ENCODE data around the gene TRMT1.

TRMT1 gene

GRCh38 chr19:13093407-13094105 is 23.0 kb downstream of the TRMT1 start:
- POLR2A ChIA-PET = interaction anchor here (1.0 to 1.3 kb wide), 2 partner anchors 11 to 116 kb away, joined by 3 read pairs; no protein-coding TSS in a partner anchor
- peak; percentile 88 for DNase-seq (ENCODE audit: extremely low spot score)
- TF ChIP-seq NFRKB (IDR thresholded peaks at IDR 0.05) (no peak), FOXM1 (IDR thresholded peaks at IDR 0.05; ENCODE audit: borderline replicate concordance) (no peak), L3MBTL2 (conservative IDR thresholded peaks at IDR 0.05) (no peak), FOXA1 (IDR thresholded peaks at IDR 0.05) (no peak), ELF4 (IDR thresholded peaks at IDR 0.05) (no peak), ZNF384 (IDR thresholded peaks at IDR 0.05) (no peak), BHLHE40 (IDR thresholded peaks at IDR 0.05; ENCODE audit: borderline replicate concordance) (no peak), CTBP1 (IDR thresholded peaks at IDR 0.05; ENCODE audit: borderline replicate concordance) (no peak), PKNOX1 (IDR thresholded peaks at IDR 0.05) (no peak), LEF1 (IDR thresholded peaks at IDR 0.05; ENCODE audit: borderline replicate concordance) (no peak), FOXK2 (IDR thresholded peaks at IDR 0.05) (no peak), SUZ12 (IDR thresholded peaks at IDR 0.05) (no peak), ARNT (IDR thresholded peaks at IDR 0.05) (no peak), TARDBP (IDR thresholded peaks at IDR 0.05) (no peak), SP1 (IDR thresholded peaks at IDR 0.05) (no peak), HDGF (IDR thresholded peaks at IDR 0.05; ENCODE audit: borderline replicate concordance) (no peak)
- CTCF ChIA-PET = interaction anchor here (0.6 to 3.8 kb wide), 15 partner anchors 11 to 246 kb away, joined by 3 to 35 read pairs (median 6); no protein-coding TSS in a partner anchor

- CTCF ChIA-PET = interaction anchor here (0.7 to 3.8 kb wide), 3 partner anchors 29 to 127 kb away, joined by 3 to 27 read pairs (median 4); no protein-coding TSS in a partner anchor
- no peak for TF ChIP-seq ZNF384 (IDR thresholded peaks at IDR 0.05)
- TF ChIP-seq ARNT (IDR thresholded peaks at IDR 0.05) = no peak
- no peak for TF ChIP-seq LEF1 (IDR thresholded peaks at IDR 0.05; ENCODE audit: borderline replicate concordance)
- no peak for TF ChIP-seq TARDBP (IDR thresholded peaks at IDR 0.05)
- TF ChIP-seq BHLHE40 (IDR thresholded peaks at IDR 0.05; ENCODE audit: borderline replicate concordance) = no peak
- TF ChIP-seq NFRKB (IDR thresholded peaks at IDR 0.05) = no peak
- no peak for TF ChIP-seq ELF4 (IDR thresholded peaks at IDR 0.05)
- no peak for TF ChIP-seq FOXK2 (IDR thresholded peaks at IDR 0.05)
- no peak for TF ChIP-seq HDGF (IDR thresholded peaks at IDR 0.05; ENCODE audit: borderline replicate concordance)
- no peak for TF ChIP-seq FOXM1 (IDR thresholded peaks at IDR 0.05; ENCODE audit: borderline replicate concordance)
- TF ChIP-seq SUZ12 (IDR thresholded peaks at IDR 0.05) = no peak
- TF ChIP-seq PKNOX1 (IDR thresholded peaks at IDR 0.05) = no peak
- TF ChIP-seq FOXA1 (IDR thresholded peaks at IDR 0.05) = no peak
- TF ChIP-seq CTBP1 (IDR thresholded peaks at IDR 0.05; ENCODE audit: borderline replicate concordance) = no peak
- TF ChIP-seq SP1 (IDR thresholded peaks at IDR 0.05) = no peak
- DNase-seq (ENCODE audit: extremely low spot score) = no peak
- POLR2A ChIA-PET = interaction anchor here (1.0 kb wide), 1 partner anchor 107 kb away, joined by 3 read pairs; no protein-coding TSS in a partner anchor
Measured at GRCh38 chr19:13092606-13093235, 23.8 kb downstream of the TRMT1 start.

- no peak for DNase-seq (ENCODE audit: extremely low spot score)
- no peak for TF ChIP-seq ELF4 (IDR thresholded peaks at IDR 0.05)
- TF ChIP-seq ZNF384 (IDR thresholded peaks at IDR 0.05) = no peak
- TF ChIP-seq SP1 (IDR thresholded peaks at IDR 0.05) = no peak
- TF ChIP-seq BHLHE40 (IDR thresholded peaks at IDR 0.05; ENCODE audit: borderline replicate concordance) = no peak
- TF ChIP-seq ARNT (IDR thresholded peaks at IDR 0.05) = no peak
- no peak for TF ChIP-seq FOXA1 (IDR thresholded peaks at IDR 0.05)
- TF ChIP-seq L3MBTL2 (conservative IDR thresholded peaks at IDR 0.05) = no peak
- TF ChIP-seq FOXK2 (IDR thresholded peaks at IDR 0.05) = no peak
- no peak for TF ChIP-seq CTBP1 (IDR thresholded peaks at IDR 0.05; ENCODE audit: borderline replicate concordance)
- no peak for TF ChIP-seq TARDBP (IDR thresholded peaks at IDR 0.05)
- no peak for TF ChIP-seq FOXM1 (IDR thresholded peaks at IDR 0.05; ENCODE audit: borderline replicate concordance)
- TF ChIP-seq LEF1 (IDR thresholded peaks at IDR 0.05; ENCODE audit: borderline replicate concordance) = no peak
- no peak for TF ChIP-seq HDGF (IDR thresholded peaks at IDR 0.05; ENCODE audit: borderline replicate concordance)
- TF ChIP-seq PKNOX1 (IDR thresholded peaks at IDR 0.05) = no peak
- no peak for TF ChIP-seq NFRKB (IDR thresholded peaks at IDR 0.05)
- no peak for TF ChIP-seq SUZ12 (IDR thresholded peaks at IDR 0.05)
- POLR2A ChIA-PET = interaction anchor here (1.0 kb wide), 1 partner anchor 107 kb away, joined by 3 read pairs; no protein-coding TSS in a partner anchor
- CTCF ChIA-PET = interaction anchor here (0.7 to 1.5 kb wide), 3 partner anchors 31 to 87 kb away, joined by 3 to 4 read pairs (median 3); no protein-coding TSS in a partner anchor
Measured at GRCh38 chr19:13092158-13092543, 24.4 kb downstream of the TRMT1 start.

GRCh38 chr19:13091400-13092157 is 25.0 kb downstream of the TRMT1 start:
- TF ChIP-seq BHLHE40 (IDR thresholded peaks at IDR 0.05; ENCODE audit: borderline replicate concordance) (no peak), NFRKB (IDR thresholded peaks at IDR 0.05) (no peak), L3MBTL2 (conservative IDR thresholded peaks at IDR 0.05) (no peak), ARNT (IDR thresholded peaks at IDR 0.05) (no peak), FOXK2 (IDR thresholded peaks at IDR 0.05) (no peak), FOXM1 (IDR thresholded peaks at IDR 0.05; ENCODE audit: borderline replicate concordance) (no peak), ZNF384 (IDR thresholded peaks at IDR 0.05) (no peak), SUZ12 (IDR thresholded peaks at IDR 0.05) (no peak), FOXA1 (IDR thresholded peaks at IDR 0.05) (no peak), CTBP1 (IDR thresholded peaks at IDR 0.05; ENCODE audit: borderline replicate concordance) (no peak), HDGF (IDR thresholded peaks at IDR 0.05; ENCODE audit: borderline replicate concordance) (no peak)
- CTCF ChIA-PET = interaction anchor here (0.7 to 1.5 kb wide), 3 partner anchors 30 to 86 kb away, joined by 3 to 4 read pairs (median 3); no protein-coding TSS in a partner anchor
- POLR2A ChIA-PET = interaction anchor here (1.0 kb wide), 1 partner anchor 106 kb away, joined by 3 read pairs; no protein-coding TSS in a partner anchor
- DNase-seq (ENCODE audit: extremely low spot score) = no peak
